Uterus (tissue), 2 donors: ENCODE results near the gene ATP13A5.

Experiments
- CTCF ChIP-seq, 4 experiments: fragments of 200-600 bp in 2 of 4; fragments of 450-650 bp in 2 of 4; sonication (generic) in 2 of 4; IDR thresholded peaks; one replicate each; pipeline ENCODE4 v1.5.1; 2016 to 2019; ENCODE audit warnings: antibody characterized with exemption in 4 of 4, mild to moderate bottlenecking in 2 of 4, moderate library complexity in 1 of 4
- POLR2A ChIP-seq, 2 donors: fragments of 450-650 bp; IDR thresholded peaks; one replicate each; pipeline ENCODE4 v1.6.1; 2016; ENCODE audit warnings: antibody characterized with exemption in 2 of 2, mild to moderate bottlenecking in 1 of 2, moderate library complexity in 1 of 2

GRCh38 chr3:193407112-193407511 lies 28.6 kb upstream of the ATP13A5 start:
- TF ChIP-seq POLR2A (IDR thresholded peaks at IDR 0.05) (no peak), CTCF (IDR thresholded peaks at IDR 0.05) (no peak)
